H4 (cell line): ENCODE measurements around the gene PHRF1. TPM values are rescaled to one million over a fixed set of nuclear protein-coding genes. Genes with fewer than 3 reads are reported as not detected.

Experiments used
- DNase-seq: peaks from one replicate; pipeline ENCODE4 v3.0.0-alpha.2; 2015; ENCODE audit warnings: low spot score
- total RNA-seq: library from RNA; depleted of rRNA; stranded (reverse); fragments of >200 nt; shearing (Covaris generic); gene quantifications from 2 replicates; pipeline ENCODE4 v1.2.3, GENCODE V29; 2014

Gene PHRF1
- total RNA-seq, 1 experiment from 2014 or later, result 14.5 TPM

DNA sequence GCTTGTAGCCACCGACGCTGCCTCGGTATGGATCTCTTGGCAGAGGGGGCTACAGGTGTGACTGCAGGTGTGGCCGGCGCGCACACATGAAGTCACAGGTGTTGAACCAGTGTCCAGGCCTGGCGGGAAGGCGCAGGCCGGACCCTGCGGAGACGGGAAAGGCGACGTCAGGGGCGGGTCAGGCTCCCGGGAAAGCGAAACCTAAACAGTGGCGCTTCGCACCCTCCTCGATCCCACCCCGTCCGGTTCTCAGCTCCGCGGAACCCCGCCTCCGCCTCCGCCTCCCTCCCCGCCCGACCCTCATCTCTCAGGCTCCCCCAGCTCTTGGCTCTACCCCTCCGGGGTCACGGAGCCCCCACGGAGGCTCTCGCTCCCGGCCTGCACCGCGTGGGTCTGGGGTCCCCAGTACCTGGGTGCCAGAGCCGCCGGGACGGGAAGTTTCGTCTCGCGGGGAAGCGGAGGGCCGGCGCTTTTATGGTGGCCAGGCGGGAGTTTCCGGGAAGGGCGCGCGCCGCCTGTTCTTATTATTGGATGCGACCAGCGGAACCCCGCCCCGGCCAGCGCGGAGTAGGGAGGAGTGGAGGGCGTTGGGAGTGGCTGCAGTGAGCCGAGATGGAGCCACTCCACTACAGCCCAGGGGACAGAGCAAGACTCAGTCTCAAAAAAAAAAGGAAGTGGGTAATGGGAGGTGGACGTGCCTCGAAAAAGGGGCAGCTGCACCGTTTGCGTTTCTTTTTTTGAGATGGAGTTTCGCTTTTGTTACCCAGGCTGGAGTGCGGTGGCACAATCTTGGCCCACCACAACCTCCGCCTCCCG lies 39.4 kb downstream of the PHRF1 start, which contains the start of gene IRF7:
Gene IRF7, minus strand, starts transcription at position 447 of the 816 bp plus-strand sequence. CDS start 586 bp downstream, outside the sequence.
- DNase-seq, result peak; percentile 80

DNA sequence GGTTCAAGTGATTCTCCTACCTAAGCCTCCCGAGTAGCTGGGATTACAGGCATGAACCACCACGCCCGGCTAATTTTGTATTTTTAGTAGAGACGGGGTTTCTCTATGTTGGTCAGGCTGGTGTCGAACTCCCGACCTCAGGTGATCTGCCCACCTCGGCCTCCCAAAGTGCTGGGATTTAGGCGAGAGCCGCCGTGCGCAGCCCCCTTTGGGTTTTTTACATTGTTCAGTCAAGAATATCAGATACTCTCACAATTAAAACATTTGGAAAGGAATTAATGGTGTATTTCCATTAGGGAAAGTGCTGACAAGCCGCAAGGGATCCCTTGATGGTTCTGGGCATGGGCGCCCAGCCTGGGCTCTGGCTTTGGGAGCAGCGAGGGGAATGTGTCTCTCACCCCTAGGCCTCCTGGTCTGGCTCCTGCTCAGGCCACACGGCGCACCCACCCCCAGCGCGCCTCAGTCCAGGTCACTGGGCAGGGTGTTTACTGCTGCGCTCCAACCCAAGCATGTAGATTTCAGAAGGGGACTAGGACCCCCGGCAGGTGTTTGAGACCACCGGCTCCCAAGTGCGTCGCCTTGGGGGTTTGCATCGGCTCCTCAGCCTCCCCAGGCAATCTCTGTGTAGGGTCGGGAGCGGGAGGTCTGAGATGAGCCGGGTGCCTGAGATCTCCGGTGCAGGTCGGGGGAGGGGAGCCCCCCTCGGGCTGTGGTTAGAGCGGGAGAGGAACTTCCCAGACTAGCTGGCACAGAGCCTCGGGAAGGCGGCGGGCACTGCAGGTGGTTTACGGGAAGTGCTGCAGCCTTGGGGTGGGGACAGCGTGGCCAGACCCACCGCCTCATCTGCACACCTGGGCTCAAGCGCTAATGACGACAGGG lies 40.3 kb downstream of the PHRF1 start:
- DNase-seq, result no peak

DNA sequence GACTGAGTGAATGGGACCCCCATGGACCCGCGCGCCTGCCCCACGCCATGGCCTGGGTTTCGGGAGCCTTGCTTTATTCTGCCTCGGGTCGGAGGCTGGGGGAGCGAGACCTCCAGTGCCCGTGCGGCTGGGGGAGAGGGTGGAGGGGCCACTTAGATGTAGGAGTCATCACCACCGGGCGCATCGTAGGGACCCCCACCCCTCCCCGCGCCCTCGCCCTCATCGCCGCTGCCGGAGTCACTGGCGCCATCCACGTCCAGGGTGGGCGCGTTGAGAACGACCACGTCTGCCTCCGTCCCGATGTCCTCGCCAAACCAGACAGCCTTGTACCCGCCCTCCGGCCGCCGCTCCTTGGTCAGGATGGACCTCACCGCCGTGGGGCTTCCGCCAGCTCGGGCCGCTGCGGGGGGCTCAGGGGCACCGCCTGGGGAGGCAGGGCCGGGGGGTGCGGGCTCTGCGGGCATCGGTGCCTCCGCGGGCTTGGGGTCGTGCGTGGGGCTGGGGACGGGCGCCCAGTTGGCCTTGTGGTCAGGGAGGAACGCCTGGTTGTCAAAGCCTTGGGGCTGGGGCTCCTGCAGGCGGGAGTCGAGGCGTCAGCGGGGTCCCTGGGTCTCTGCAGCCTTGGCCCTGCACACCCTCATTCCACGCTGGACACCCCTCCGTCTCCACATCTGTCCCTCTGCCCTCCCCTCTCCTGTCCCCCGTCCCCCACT lies 41.1 kb downstream of the PHRF1 start:
- DNase-seq, result no peak

GRCh38 chr11:617912-618682 lies 41.8 kb downstream of the PHRF1 start:
- DNase-seq, result no peak

- no peak for DNase-seq
Measured at GRCh38 chr11:618856-619627, 42.8 kb downstream of the PHRF1 start.

DNA sequence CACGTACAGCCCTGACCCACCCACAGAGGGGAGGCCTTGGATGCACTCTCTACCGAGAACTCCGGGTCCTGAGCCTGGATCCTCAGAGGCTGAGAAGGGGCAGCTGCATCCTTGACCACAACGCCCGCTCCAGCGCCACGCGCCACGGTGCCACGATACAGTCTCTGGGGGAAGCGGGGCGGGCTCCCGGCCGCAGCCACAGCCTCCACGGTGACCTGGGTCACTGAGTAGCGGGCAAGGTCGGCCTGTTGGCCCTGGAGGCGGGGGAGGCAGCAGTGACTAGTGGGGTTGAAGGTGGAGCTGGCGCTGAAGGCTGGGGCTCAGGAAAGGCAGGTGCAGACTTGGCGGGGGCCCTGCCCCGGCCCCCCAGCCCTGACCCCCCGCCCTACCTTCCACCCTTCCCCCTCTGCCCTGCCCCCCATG lies 43.4 kb downstream of the PHRF1 start:
- DNase-seq, result no peak

- no peak for DNase-seq
Measured at GRCh38 chr11:620201-620600, 43.9 kb downstream of the PHRF1 start.

DNA sequence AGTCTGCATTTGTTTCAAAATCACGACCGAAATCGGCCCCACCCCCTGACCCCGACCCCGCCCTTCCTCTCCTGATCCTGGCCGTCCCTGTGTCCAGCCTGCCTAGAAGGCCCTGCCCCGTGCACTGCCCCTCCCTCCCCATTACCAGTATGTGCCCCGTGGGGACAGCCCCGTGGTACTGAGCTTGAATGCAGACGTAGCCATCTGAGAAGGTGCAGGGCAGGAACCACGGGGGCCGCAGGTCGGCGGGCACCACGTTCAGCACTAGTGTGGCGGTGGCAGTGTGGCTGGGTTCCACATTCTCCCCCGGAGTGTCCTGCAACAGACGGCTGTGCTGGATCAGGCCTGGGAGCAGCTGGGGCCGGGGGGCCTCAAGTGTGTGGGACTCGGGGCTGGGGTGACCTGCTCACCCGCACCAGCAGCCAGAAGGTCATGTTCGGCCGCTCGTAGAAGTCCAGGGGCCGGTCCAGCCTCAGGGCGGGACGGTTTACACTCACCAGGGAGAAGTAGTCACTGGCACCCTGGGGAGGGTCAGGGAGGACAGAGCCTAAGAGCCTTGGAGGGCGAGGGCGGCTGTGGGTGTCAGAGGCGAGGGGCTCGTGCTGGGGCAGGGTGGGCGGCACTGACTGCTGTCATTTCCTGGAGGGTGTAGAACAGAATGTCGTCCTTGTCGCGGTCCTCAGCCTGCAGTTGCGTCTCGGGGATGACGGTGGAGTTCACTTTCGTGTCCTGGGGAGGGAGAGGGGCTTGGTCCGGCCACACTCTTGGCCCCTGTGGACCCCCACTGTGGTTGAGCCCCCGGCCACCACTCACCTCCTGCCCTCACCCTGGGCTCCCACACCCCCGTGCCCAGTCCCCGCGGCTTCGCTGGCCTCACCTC lies 44.9 kb downstream of the PHRF1 start:
- no peak for DNase-seq

DNA sequence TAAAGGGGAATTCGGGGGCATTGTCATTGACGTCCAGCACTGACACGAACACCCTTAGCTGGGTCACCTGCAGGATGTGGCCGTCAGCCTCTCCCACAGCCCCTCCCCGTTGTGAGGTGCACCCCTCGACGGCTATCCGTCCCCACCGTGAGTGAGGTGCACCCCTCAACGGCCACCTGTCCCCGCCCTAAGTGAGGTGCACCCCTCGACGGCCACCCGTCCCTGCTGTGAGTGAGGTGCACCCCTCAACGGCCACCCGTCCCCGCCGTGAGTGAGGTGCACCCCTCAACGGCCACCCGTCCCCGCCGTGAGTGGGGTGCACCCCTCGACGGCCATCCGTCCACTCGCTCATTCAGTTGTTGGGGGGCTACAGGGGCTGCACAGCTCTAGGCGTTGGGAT lies 45.6 kb downstream of the PHRF1 start:
- no peak for DNase-seq

- no peak for DNase-seq
Measured at GRCh38 chr11:623349-623869, 47.1 kb downstream of the PHRF1 start.

GRCh38 chr11:623999-624704 lies 47.9 kb downstream of the PHRF1 start:
- peak; percentile 65 for DNase-seq

DNA sequence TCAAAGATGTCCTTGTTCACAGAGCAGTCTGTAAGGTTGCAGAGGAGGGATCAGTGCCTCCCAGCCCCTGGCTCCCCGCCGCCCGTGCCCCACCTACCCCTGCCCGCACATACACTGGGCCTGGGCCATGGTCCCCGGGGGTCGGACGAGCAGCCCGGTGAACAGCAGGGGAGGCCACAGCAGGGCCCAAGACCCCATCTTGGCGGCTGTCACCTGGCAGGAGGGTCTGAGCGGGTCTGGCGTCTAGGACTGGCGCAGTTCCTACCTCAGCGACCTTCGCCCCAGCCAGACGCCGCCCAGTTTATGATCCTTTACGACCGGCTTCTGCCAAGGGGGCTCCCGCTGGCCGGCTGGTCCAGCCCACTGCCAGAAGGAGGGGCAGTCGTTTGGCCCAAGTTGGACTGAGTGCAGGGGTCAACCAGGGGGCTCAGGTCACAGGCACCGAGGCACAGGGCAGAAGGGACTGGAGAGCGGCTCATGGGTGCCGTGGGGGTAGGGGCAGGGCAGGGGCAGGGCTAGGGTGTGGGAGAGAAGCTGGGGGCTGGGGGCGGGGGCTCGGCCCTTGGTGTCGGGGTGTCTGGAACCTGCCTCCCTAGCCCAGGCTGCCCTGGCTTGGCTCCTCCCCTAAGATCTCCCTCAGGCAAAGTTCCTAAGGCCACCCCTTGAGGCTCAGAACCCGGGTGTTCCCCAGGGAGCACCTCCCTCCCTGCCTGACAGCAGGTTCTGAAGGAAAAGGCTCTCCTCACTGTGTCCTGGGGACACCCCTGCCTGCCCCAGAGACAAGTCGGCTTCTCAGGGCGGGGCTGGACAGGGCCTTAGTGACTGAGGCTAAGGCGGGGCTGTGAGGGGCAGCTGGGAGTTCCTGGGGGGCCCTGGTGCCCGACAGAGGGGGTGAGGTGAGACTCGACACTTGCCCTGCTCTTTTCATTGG lies 48.7 kb downstream of the PHRF1 start, which contains the start of gene CDHR5:
Gene CDHR5, minus strand, starts transcription at position 251 of the 931 bp plus-strand sequence. Its CDS starts 53 bp downstream, at position 198.
- DNase-seq, result no peak

DNA sequence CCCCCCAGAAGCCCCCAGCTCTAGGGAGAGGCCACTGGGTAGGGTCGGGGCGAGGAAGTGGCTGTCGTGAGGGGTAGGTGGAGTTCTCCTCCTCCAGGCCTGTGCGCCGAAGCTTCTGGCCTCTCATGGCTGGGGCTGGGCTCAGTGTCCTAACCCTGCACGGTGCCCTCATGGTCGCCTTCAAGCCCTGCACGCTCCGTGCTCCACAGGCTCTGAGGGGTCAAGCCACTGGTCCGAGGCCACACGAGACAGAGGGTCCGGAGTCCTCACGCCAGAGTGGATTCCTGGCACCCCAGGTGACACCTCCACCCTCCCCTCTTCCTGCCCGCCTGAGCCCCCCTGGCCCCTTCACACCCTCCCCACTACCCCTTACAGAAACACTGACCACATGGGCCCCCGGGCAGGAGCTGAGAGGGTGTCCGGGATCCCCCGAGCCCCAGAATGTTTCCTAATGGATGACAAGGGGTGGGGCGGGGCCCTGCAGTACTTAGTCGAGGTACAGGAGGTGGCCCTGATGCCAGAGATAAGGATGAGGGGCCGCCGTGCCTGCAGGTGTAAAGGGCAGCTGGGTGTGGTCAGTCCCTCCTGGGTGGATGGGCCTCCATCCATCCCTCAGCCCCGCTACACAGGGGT lies 49.5 kb downstream of the PHRF1 start:
- DNase-seq, result no peak

DNA sequence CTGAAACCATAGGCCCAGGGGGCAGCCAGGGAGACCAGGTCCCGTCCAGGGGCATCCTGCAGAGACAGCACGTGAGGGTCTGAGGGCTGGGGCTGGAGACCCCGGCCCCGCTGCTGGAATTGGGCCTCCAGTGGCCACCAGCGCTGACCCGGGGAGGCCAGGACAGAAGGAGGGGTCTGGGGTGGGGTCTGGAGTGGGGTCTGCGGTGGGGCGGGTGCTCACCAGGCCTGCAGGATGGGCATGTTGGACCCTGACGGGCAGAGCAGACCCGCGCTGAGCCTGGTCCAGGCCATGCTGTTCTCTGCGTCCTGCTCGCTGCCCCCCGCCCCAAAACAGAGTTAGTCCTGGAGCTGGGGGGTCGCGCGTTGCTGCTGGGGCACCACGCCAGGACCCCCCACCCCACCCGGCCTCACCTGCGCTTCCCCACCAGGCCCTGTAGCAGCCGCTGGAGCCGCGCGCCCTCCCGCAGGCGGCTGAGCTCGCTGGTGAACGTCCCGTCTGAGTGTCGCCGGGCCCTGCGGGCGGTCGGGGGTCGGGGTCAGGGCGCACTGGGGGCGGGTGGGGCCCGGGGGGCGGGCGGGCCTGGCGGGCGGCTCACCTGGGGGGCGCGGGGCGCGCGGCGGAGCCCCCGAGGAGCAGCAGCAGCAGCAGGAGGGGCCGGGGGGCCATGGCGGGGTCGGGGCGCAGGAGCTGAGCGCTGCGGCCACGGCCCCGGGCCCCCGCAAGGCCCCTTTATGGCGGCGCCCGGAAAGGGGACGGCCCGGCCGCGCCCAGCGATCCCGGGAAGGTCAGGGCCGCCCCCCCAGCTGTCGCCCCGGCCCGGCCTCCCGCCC lies 50.4 kb downstream of the PHRF1 start, which contains the start of gene SCT:
Gene SCT, minus strand, starts transcription at position 707 of the 833 bp plus-strand sequence. Its CDS starts 38 bp downstream, at position 669.
- DNase-seq, result no peak

DNA sequence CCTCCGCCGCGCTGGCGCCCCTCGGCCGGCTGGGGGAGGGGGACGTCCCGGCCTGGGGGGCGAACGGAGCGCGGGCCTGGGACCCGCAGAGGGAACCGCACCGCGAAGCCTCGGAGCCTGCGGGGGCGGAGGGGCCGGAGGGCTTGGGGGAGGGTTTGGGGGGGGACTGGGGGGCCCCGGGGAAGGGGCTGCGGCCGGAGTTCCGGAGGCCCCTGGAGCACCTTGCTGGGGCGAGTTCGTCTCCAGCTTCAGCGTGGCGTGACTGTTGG lies 51.0 kb downstream of the PHRF1 start:
- no peak for DNase-seq

DNA sequence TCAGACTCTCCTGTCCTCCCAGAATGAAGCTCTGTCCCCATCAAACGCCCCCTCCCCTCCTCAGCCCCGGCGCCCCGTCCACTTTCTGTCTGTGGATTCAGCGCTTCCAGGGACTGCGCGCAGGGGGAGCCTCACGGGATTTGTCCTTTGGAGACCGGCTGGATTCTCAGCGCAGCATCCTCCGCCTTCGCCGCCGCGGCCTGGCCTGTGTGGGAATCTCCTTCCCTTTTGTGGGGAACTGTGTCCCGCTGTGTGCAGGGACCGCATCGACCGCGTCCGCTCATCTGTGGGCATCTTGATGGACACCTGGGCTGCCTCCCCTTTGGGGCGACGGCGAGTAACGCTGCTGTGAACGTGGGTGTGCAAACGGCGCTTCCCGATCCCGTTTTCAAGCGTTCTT lies 51.8 kb downstream of the PHRF1 start:
- no peak for DNase-seq
